Activated T-cell treated with anti-CD3 and anti-CD28 coated beads for 24 hours (primary cell): Measurements from ENCODE around the gene NUB1.

ENCODE experiments used
- DNase-seq: peaks from one replicate; pipeline ENCODE4 v3.0.0-alpha.2; 2020; ENCODE audit warnings: low read depth

The NUB1 gene

GRCh38 chr7:151404216-151405011 is 62.8 kb downstream of the NUB1 start:
- DNase-seq: no peak

GRCh38 chr7:151405056-151405455 is 63.4 kb downstream of the NUB1 start:
- no peak for DNase-seq

- DNase-seq: no peak
These were observed 64.0 kb downstream of the NUB1 start for GRCh38 chr7:151405588-151405987.

DNA sequence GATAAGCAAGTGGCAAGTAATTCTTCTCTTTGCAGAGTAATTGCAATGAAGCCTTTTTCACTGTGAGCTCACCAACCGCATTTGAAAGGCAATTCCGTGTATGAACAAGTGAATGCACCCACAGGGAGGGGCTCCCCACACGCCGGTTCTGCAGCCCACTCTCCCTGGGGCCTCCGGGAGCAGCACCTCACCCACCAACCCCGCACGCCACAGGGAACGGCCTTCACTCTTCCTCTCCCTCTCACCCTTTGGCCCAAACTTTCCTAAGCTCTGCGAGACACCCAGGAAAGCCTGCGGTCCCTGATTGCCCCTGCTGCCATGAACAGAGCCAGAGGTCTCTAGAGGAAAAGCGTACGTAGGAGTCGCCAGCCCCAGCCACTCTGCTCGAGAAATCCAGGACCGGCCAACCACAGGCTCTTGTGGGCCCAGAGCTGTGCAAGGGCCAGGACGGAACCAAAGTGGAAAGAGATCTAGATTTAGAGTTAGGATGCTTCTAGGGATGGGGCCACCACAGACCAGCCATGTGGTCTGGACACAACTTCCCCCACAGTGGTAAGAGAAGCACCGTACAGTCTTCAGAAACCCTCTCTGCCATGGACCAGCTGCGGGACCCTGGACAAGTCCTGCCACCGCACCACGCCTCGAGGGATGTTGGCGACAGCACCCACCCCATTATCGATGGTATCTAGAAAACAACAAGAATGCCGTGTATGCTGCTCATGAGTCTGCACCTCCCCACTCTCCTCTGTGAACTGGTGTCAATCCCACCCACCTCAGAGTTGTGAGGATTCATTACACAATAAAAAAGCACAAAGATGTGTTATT is 64.7 kb downstream of the NUB1 start:
- DNase-seq: no peak

- no peak for DNase-seq
These were observed 65.4 kb downstream of the NUB1 start for GRCh38 chr7:151406886-151407583.

- no peak for DNase-seq
These were observed 66.9 kb downstream of the NUB1 start for GRCh38 chr7:151408498-151408838.

GRCh38 chr7:151408839-151409666 is 67.4 kb downstream of the NUB1 start:
- DNase-seq: no peak

DNA sequence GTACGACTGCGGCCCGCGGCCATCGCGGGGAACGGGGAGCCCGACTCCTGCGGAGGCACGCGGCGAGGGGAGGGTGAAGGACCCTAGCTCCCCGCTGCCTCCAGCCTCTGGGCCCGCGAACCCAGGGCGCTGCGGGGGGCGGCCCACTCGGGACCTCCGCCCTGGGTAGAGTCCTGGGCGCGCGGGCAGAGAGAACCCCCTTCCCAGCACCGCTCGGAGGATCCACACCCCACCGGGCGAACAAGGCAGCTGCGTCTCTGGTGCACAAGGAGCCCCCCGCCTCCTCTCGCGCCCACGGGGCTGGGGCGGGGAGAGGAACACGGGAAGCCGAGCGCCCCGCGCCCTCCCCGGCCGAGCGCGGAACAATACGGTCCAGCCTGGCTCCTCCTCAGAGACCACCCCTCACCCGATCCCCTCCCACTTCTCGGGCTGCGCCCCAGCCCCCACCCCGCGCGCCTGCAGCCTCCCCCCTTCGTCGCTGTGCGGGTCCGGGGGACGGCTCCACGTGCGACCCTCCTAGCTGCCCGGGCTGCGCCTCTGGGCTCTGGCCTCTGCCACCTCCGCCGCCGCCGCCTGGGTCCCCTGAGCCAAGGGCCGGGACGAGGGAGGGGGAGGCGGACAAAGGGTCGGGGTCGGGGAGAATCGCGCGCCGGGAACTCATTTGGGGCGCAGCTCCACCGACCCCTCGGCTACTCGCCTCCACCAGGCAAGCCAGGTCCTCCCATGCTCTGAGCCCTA is 68.2 kb downstream of the NUB1 start, which contains the start of gene WDR86:
Gene WDR86 (minus strand): TSS at position 372 of the 738 bp plus-strand sequence. CDS start 449 bp downstream, outside the sequence.
- DNase-seq: no peak

GRCh38 chr7:151410405-151411390 is 69.1 kb downstream of the NUB1 start:
- no peak for DNase-seq

GRCh38 chr7:151411551-151411950 is 69.9 kb downstream of the NUB1 start:
- no peak for DNase-seq

- no peak for DNase-seq
These were observed 70.7 kb downstream of the NUB1 start for GRCh38 chr7:151412318-151412717.

DNA sequence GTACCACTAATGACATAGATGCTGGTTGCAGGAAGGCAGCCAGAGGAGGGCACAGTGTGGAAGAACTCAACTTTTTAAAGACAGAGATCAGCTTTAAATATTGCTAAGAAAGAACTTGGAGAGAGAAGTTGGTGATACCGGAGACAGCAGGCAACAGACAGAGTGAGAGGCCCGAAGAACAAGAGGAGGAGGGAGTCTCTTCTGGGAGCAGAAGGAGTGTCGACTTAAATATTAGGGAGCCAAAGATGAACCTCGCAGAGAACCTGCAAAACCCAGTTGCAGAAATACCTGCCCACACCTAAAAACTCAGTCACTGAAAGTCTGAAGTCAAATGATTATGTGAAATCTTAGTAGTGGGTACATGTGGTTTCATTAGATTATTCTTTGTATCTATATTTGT is 71.6 kb downstream of the NUB1 start:
- DNase-seq: no peak

- no peak for DNase-seq
These were observed 73.9 kb downstream of the NUB1 start for GRCh38 chr7:151415375-151416105.

DNA sequence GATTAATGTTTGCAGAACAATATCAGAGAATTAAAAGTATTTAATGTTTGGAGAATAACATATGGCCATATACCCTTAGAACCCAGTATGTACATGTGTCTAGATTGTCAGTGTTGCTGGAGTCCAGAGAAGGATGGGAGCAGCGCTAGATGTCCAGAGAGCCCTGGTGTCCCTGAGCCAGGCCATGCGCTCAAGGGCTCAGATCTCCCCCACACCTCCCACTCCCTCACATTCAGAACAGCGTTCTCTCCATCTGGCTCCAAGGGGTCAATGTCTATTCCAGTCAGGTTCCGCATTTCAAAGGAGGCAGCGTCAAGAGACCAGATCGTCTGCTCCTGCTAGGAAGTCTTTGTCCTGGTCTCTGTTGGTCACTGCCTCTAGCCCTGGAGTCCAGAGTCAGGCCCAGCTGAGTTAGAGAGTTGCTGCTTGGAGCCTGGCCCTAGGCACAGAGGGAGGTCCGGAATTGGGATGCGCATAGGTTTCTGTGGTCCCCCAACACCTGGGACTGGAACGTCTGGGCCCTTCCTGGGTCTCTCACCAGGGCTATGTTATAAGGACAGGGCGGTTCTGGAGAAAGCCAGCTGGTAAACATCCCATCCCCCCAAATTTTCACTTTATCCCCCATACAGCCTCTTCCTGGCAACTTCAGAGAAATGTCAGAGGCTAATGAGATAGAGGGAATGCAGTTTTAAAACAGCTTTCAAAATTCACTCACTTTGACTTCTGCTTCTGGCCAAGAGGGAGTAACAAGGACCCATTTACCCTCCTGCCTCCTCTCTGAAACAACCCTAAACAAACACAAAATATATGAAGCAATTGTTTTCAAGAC is 74.7 kb downstream of the NUB1 start:
- DNase-seq: no peak

GRCh38 chr7:151416941-151417315 is 75.3 kb downstream of the NUB1 start:
- no peak for DNase-seq

DNA sequence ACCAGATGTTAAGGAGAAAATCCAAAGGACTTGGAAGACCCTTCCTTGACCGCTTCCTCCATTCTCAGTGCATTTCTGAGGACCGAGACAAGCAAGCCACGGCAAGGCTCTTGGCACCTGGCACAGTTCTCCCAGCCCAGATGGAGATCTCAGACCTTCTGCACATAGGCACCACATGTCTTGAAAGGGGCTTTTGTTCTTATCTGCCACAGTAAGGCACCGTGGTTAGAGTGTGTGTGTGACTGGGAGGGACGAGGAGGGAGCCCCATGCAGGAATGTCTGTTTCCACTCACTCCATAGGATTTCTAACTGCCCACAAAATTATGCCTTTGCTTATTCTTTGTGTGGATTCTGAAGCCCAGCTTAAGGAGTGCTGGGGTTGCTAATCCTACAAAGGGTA is 78.5 kb downstream of the NUB1 start:
- DNase-seq: no peak

DNA sequence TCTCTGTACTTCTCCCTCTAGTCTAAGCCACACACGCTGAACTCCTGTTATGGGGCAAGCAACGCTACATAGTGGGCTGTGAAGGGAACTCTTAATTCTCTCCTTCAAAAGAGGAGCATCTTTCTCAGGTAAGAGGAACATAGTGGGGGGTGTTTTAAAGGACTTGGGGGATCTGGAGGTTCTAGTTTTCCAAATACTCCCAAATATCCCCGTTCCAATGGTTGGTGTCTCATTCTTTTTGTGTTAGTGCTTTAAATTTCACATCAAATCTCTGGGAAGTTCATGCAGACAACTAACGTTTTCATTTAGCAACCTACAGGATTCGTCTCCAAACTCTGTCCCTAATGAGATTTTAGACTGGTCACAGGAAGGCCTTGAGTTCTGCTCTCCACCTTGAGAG is 80.6 kb downstream of the NUB1 start:
- no peak for DNase-seq

DNA sequence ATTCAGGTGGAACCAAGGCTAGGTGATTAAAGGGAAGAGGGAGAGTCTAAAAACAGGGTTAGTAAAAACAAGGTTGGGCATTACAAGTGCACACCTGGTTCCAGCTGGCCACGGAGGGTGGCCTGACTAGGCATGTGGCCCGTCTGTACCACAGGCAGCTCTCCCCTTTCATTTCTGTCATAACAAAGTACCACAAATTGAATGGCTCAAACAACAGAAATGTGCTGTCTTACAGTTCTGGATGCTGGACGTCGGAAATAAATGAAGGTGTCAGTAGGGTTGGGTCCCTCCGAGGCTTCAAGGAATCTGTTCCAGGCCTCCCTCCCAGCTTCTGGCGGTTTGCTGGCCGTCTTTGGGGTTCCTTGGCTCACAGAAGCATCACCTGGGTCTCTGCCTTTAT is 81.6 kb downstream of the NUB1 start:
- DNase-seq: no peak
